AG04449 (cell line): ENCODE data around the gene RPS16.

Experiments used
- CTCF ChIA-PET: fragments of 350-600 bp; formaldehyde crosslinking; extraction: SDS; loops from one replicate; lab custom pipeline; 2021; ENCODE audit warnings: antibody characterized with exemption; lab: Yijun Ruan, JAX
- POLR2A ChIA-PET: fragments of 400-600, 350-600 bp; formaldehyde crosslinking; extraction: SDS; loops from one replicate; lab custom pipeline; 2020; ENCODE audit warnings: antibody characterized with exemption, inconsistent platforms; lab: Yijun Ruan, JAX
- DNase-seq: peaks from one replicate; pipeline ENCODE4 v3.0.0-alpha.2; 2010; ENCODE audit warnings: low read depth, low spot score
- H3K4me3 ChIP-seq: 2 replicates; pipeline ENCODE4 v1.5.1; 2011; ENCODE audit warnings: low read depth, mild to moderate bottlenecking, control low read depth, low read length
- TF ChIP-seq, protein P1 (sequence below): IDR thresholded peaks from one replicate; pipeline ENCODE4 v1.5.1; 2011; ENCODE audit warnings: mild to moderate bottlenecking, moderate library complexity, low read length, control low read depth, inconsistent platforms; ENCODE audit not compliant: insufficient read depth; ENCODE audit errors: missing control alignments

Gene RPS16

DNA sequence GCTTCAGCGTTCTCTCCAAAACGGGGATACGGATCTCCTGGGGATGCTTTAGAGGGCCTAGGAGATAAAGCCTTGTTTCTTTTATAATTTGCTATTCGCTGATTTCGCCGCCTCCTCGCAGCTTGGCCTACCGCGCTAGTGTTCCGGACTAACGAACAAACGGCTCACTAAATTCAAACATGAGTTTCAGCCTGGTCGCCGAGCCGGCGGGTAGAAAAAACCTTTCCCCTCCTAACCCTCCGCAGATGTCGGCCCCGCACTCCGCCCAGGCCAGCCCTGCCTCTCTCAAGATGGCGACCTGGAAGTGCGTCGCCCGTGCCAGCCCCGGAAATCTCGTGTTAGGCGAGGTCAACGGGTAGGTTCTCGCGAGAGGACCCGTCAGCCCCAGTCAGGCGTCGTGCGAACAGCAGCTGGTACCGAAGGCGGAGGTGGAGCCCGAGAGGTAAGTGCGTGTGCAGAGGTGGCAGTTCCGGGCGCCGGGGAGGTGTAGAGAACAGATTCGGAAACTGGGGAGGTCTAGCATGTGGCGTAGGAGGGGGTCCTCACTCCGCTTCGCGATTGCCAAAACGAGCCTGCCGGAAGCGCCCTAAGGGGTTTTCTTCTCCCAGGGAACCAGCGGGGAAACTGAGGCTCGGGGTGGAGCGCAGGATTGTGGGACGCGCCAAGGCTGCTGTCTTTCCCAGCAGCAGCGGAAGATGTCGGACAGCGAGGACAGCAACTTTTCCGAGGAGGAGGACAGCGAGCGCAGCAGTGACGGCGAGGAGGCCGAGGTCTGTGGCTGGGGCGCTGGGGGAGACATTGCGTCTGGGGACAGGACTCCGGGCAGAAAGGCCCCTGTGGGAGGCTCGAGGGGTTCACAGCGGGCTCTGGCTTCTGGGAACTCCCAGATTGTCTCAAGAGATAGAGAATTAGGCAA, 9.7 kb upstream of the RPS16 start, which contains the start of gene SUPT5H:
SUPT5H (plus strand) TSS at position 387 of the 916 bp plus-strand sequence; CDS start at position 696, 309 bp downstream.
- peak within 1 kb of the TSS; percentile 99 for H3K4me3 ChIP-seq
- TF ChIP-seq, protein P1, sequence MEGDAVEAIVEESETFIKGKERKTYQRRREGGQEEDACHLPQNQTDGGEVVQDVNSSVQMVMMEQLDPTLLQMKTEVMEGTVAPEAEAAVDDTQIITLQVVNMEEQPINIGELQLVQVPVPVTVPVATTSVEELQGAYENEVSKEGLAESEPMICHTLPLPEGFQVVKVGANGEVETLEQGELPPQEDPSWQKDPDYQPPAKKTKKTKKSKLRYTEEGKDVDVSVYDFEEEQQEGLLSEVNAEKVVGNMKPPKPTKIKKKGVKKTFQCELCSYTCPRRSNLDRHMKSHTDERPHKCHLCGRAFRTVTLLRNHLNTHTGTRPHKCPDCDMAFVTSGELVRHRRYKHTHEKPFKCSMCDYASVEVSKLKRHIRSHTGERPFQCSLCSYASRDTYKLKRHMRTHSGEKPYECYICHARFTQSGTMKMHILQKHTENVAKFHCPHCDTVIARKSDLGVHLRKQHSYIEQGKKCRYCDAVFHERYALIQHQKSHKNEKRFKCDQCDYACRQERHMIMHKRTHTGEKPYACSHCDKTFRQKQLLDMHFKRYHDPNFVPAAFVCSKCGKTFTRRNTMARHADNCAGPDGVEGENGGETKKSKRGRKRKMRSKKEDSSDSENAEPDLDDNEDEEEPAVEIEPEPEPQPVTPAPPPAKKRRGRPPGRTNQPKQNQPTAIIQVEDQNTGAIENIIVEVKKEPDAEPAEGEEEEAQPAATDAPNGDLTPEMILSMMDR = no peak
- POLR2A ChIA-PET = interaction anchor here (0.6 to 2.3 kb wide), 7 partner anchors 10 to 89 kb away, joined by 3 to 23 read pairs (median 5); partner anchors contain the start of genes PLEKHG2, RPS16 and TIMM50
- CTCF ChIA-PET = interaction anchor here (1.1 to 4.3 kb wide), 3 partner anchors 29 to 92 kb away, joined by 3 to 17 read pairs (median 6); no protein-coding TSS in a partner anchor
- DNase-seq = peak; percentile 82

DNA sequence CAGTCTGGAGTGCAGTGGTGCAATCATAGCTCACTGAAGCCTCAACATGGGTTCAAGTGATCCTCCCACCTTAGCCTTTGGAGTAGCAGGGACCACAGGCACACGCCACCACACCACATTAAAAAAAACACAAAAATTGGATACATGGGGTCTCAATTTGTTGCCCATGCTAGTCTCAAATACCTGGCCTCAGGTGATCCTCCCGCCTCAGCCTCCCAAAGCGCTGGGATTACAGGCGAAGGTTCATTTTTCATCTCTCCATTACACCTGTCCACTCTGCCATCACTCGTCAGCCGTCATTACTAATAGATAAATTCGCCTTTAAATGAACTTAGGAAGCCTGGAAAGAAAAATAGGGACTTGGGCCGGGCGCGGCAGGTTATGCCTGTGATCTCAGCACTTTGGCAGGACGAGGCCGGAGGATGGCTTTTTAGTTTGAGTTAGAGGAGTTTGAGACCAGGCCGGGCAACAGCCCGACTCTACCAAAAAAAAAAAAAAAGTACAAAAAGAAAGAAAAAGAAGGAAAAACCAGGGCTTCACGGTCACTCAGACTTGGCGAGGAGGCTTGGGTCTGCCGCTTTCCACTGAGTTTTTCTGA, 8.9 kb upstream of the RPS16 start:
- peak overlapping the region; percentile 99 for H3K4me3 ChIP-seq
- CTCF ChIA-PET = interaction anchor here (0.9 to 4.3 kb wide), 4 partner anchors 30 to 93 kb away, joined by 3 to 17 read pairs (median 4); no protein-coding TSS in a partner anchor
- TF ChIP-seq, protein P1 = no peak
- POLR2A ChIA-PET = interaction anchor here (0.6 to 2.3 kb wide), 6 partner anchors 9 to 90 kb away, joined by 3 to 23 read pairs (median 6); partner anchors contain the start of genes PLEKHG2, RPS16 and TIMM50
- no peak for DNase-seq

DNA sequence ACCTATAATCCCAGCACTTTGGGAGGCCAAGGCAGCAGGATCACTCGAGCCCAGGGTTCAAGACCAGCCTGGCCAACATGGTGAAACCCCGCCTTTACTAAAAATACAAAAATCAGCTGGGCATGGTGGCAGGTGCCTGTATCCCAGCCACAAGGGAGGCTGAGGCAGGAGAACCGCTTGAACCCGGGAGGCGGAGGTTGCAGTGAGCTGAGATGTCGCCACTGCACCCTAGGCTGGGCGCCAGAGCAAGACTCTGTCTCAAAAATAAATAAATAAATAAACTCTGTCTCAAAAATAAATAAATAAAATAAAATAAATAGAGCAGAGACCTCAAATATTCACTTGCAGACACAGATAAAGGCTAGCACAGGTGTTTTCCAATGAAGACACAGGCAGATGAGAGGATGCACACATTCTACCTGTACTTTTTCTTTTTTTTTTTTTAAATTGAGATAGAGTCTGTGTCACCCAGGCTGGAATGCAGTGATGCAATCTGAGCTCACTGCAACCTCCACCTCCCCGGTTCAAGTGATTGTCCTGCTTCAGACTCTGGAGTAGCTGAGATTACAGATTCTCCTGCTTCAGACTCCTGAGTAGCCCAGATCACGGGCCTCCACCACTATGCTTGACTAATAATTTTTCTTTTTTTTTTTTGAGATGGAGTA, 2.7 kb upstream of the RPS16 start:
- ChIA-PET POLR2A (interaction anchor here (0.6 to 0.8 kb wide), 3 partner anchors 32 to 101 kb away, joined by 3 read pairs; partner anchors contain the start of gene ZFP36), CTCF (interaction anchor here (0.9 to 5.9 kb wide), 7 partner anchors 12 to 404 kb away, joined by 3 to 129 read pairs (median 21); partner anchors contain the start of genes EID2 and EID2B)
- H3K4me3 ChIP-seq = no peak overlapping the region
- no peak for DNase-seq
- TF ChIP-seq, protein P1 = no peak

DNA sequence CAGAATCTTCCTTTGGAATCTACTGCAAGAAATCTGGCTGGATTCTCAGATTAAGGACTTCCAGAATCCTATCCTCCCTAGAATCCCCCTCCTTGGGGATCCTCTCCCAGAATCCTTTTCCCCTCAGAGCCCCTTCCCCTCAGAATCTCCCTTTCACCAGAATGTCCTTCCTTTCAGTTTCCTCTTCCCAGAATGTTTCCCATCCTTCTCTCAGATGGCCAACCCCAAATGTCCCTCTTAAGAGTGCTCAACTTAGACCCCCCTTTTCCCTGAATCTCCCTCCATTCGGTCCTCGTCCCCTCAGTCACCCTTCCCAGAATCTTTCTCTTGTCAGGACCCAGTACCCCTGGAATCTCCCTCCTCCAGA, 584 bp upstream of the RPS16 start:
- CTCF ChIA-PET = interaction anchor here (0.6 to 1.8 kb wide), 10 partner anchors 9 to 98 kb away, joined by 3 to 11 read pairs (median 4); partner anchors contain the start of genes EID2B and PLEKHG2
- TF ChIP-seq, protein P1 = no peak
- POLR2A ChIA-PET = interaction anchor here (0.6 to 1.8 kb wide), 30 partner anchors 8 to 750 kb away, joined by 3 to 31 read pairs (median 5); partner anchors contain the start of genes DYRK1B, EID2B, MED29 and PAF1
- DNase-seq = no peak
- H3K4me3 ChIP-seq = peak overlapping the region; percentile 63

DNA sequence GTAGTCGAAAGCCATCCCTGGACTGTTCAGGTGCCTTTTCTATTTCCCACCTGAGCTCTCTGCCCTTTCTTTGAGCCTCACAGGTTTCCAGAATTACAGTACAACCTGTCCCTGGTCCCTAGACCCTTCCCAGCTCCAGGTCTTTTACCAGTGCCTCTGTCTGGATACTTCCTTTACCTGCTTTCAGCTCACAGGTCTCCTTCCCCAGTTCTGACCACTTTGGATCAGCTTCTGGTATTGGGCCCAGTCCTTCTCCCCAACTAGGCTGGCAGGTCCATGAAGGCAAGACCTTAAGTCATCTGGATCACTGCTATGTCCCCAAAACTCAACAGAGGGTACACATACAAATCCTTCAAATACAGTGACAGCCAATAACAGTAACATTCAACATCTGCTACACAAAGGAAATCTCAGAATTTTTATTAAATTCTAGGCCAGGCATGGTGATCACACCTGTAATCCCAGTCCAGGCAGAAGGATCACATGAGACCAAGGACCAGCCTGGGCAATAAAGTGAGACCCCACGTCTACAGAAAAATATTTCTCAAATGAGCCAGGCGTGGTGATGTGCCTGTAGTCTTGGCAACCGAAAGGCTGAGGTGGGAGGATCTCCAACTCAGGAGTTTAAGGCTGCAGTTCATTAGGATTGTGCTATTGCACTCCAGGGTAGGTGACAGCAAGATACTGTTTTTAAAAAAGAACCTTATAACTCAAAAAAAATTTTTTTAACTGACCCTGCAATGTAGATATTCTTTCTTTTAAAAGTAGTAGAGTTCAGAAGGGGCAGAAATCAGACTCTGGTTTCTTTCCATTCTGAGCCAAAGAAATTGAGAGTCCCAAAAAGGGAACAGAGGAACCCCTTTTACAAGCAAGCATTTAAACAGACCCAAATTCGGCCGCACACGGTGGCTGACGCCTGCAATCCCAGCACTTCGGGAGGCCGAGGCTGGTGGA, 1.3 kb downstream of the RPS16 start:
- TF ChIP-seq, protein P1 = no peak
- peak overlapping the region; percentile 100 for H3K4me3 ChIP-seq
- no peak for DNase-seq
- CTCF ChIA-PET = interaction anchor here (1.0 to 1.9 kb wide), 10 partner anchors 7 to 98 kb away, joined by 3 to 11 read pairs (median 5); partner anchors contain the start of genes DLL3, EID2B and PLEKHG2
- POLR2A ChIA-PET = interaction anchor here (0.8 to 1.8 kb wide), 6 partner anchors 7 to 40 kb away, joined by 3 to 31 read pairs (median 21); partner anchors contain the start of gene SUPT5H
